Keratinocyte (primary cell): ENCODE results near the gene ZNF143. TPM values are rescaled to one million over a fixed set of nuclear protein-coding genes. Genes with fewer than 3 reads are reported as not detected.

ENCODE experiments used
- DNase-seq: peaks from one replicate; pipeline ENCODE4 v3.0.0-alpha.2; 2011; ENCODE audit warnings: low read depth, missing footprints, low spot score
- FAIRE-seq: peaks from 2 replicates; lab custom pipeline; 2011; peaks lifted over from hg19 to GRCh38; lab: Jason Lieb, UNC
- H2AFZ ChIP-seq: 2 replicates; pipeline ENCODE4 v1.6.0; 2012; ENCODE audit warnings: low read length, control low read depth, inconsistent platforms; ENCODE audit not compliant: control insufficient read depth
- H3K27ac ChIP-seq: 2 replicates; pipeline ENCODE4 v1.5.1; 2011; ENCODE audit warnings: low read length; ENCODE audit not compliant: control insufficient read depth, insufficient read depth
- H3K27me3 ChIP-seq: 3 replicates; pipeline ENCODE4 v1.6.0; 2011; ENCODE audit warnings: low read length; ENCODE audit not compliant: control insufficient read depth, insufficient read depth; ENCODE audit errors: extremely low read depth
- H3K36me3 ChIP-seq, 2 experiments: 2 replicates in 1 of 2; 3 replicates in 1 of 2; pipeline ENCODE4 v1.5.1; 2011; ENCODE audit warnings: low read length in 2 of 2, mild to moderate bottlenecking in 1 of 2; ENCODE audit not compliant: control insufficient read depth in 2 of 2, insufficient read depth in 2 of 2; ENCODE audit errors: extremely low read depth in 1 of 2
- H3K4me1 ChIP-seq: 3 replicates; pipeline ENCODE4 v1.5.1; 2011; ENCODE audit warnings: low read length; ENCODE audit not compliant: control insufficient read depth, insufficient read depth; ENCODE audit errors: extremely low read depth
- H3K4me2 ChIP-seq: 3 replicates; pipeline ENCODE4 v1.6.0; 2011; ENCODE audit warnings: low read depth, low read length; ENCODE audit not compliant: control insufficient read depth, insufficient read depth; ENCODE audit errors: extremely low read depth
- H3K4me3 ChIP-seq, 3 experiments: fragments of 200-600 bp in 1 of 3; sonication (generic) in 1 of 3; 2 replicates in 2 of 3; 3 replicates in 1 of 3; pipeline ENCODE4 v1.5.1; 2011 to 2016; ENCODE audit warnings: low read length in 3 of 3, mild to moderate bottlenecking in 3 of 3, control low read depth in 2 of 3, inconsistent platforms in 1 of 3, low read depth in 1 of 3, mixed read lengths in 1 of 3, mixed run types in 1 of 3, moderate library complexity in 1 of 3; ENCODE audit not compliant: control insufficient read depth in 2 of 3, insufficient read depth in 2 of 3; ENCODE audit errors: extremely low read depth in 1 of 3
- H3K79me2 ChIP-seq: 2 replicates; pipeline ENCODE4 v1.6.0; 2012; ENCODE audit warnings: low read length; ENCODE audit not compliant: control insufficient read depth, insufficient read depth
- H3K9ac ChIP-seq: 3 replicates; pipeline ENCODE4 v1.6.0; 2011; ENCODE audit warnings: low read length; ENCODE audit not compliant: control insufficient read depth, insufficient read depth; ENCODE audit errors: extremely low read depth
- H3K9me1 ChIP-seq: 3 replicates; pipeline ENCODE4 v1.6.0; 2011; ENCODE audit warnings: low read length; ENCODE audit not compliant: control insufficient read depth, insufficient read depth; ENCODE audit errors: extremely low read depth
- H3K9me3 ChIP-seq: 2 replicates; pipeline ENCODE4 v1.5.1; 2012; ENCODE audit warnings: low read depth, low read length; ENCODE audit not compliant: control insufficient read depth
- H4K20me1 ChIP-seq: 3 replicates; pipeline ENCODE4 v1.6.0; 2011; ENCODE audit warnings: low read length; ENCODE audit not compliant: control insufficient read depth, insufficient read depth; ENCODE audit errors: extremely low read depth
- CTCF ChIP-seq, 3 experiments: IDR thresholded peaks in 1 of 3; conservative IDR thresholded peaks in 1 of 3; optimal IDR thresholded peaks in 1 of 3; 2 replicates in 2 of 3; 3 replicates in 1 of 3; pipeline versions ENCODE3 to v1.5.1; 2011; ENCODE audit warnings: low read length in 3 of 3, mild to moderate bottlenecking in 3 of 3, moderate library complexity in 2 of 3, control low read depth in 1 of 3, inconsistent platforms in 1 of 3; ENCODE audit not compliant: insufficient read depth in 2 of 3; ENCODE audit errors: extremely low read depth in 1 of 3
- EZH2 ChIP-seq: IDR thresholded peaks from one replicate; pipeline ENCODE4 v1.6.1; 2012; ENCODE audit warnings: inconsistent platforms, mild to moderate bottlenecking, low read length, moderate library complexity
- dilution Hi-C: fragments of 300-500 bp; cut with MboI; formaldehyde crosslinking; loops from one replicate; pipeline ENCODE4 v1.7.0; 2020; ENCODE audit warnings: low sequenced_read_pairs; ENCODE audit not compliant: extremely low pct_ligation_motif_present
- polyA plus RNA-seq, 5 experiments: library from polyadenylated mRNA; depleted of rRNA in 3 of 5; stranded (reverse) in 3 of 5; stranded (forward) in 1 of 5; unstranded in 1 of 5; fragments of >200 nt; gene quantifications; 1 replicate in 1 of 5; 2 replicates in 3 of 5; 3 replicates in 1 of 5; pipeline versions ENCODE4 v1.2.1 to v1.2.3, GENCODE V29; 2011 to 2012; ENCODE audit warnings: missing spikeins in 2 of 5, low read depth in 1 of 5, low replicate concordance in 1 of 5

Gene ZNF143
- polyA plus RNA-seq, 1 donor (not counting 4 experiments of a cell fraction or from before 2014, with no cell fraction given), result 32.0 TPM

GRCh38 chr11:9533058-9533457 is 72.2 kb downstream of the ZNF143 start:
- no peak for DNase-seq
- H3K4me3 ChIP-seq, result no peak overlapping the region
- no peaks in the 10 kb centered on the region for H3K36me3 ChIP-seq
- peak overlapping the region; percentile 41 for H3K4me2 ChIP-seq
- no peaks in the 10 kb centered on the region for H3K9me3 ChIP-seq
- no peaks in the 10 kb centered on the region for H3K27me3 ChIP-seq
- H3K9ac ChIP-seq, result no peak overlapping the region
- no peak overlapping the region for H2AFZ ChIP-seq
- no peaks in the 10 kb centered on the region for H4K20me1 ChIP-seq
- TF ChIP-seq EZH2 (no peak), CTCF (optimal IDR thresholded peaks at IDR 0.05 in 1 of 3, IDR thresholded peaks at IDR 0.05 in 1 of 3, conservative IDR thresholded peaks at IDR 0.05 in 1 of 3; ENCODE audit: extremely low read depth in 1 of 3, insufficient read depth in 2 of 3, low read length in 3 of 3) (no peak)
- FAIRE-seq, result no peak
- H3K27ac ChIP-seq, result no peak overlapping the region
- H3K79me2 ChIP-seq, result no peaks in the 10 kb centered on the region
- dilution Hi-C loops, result no loop called here
- peaks cover 36% of the 10 kb centered on the region for H3K4me1 ChIP-seq
- H3K9me1 ChIP-seq, result no peaks in the 10 kb centered on the region

DNA sequence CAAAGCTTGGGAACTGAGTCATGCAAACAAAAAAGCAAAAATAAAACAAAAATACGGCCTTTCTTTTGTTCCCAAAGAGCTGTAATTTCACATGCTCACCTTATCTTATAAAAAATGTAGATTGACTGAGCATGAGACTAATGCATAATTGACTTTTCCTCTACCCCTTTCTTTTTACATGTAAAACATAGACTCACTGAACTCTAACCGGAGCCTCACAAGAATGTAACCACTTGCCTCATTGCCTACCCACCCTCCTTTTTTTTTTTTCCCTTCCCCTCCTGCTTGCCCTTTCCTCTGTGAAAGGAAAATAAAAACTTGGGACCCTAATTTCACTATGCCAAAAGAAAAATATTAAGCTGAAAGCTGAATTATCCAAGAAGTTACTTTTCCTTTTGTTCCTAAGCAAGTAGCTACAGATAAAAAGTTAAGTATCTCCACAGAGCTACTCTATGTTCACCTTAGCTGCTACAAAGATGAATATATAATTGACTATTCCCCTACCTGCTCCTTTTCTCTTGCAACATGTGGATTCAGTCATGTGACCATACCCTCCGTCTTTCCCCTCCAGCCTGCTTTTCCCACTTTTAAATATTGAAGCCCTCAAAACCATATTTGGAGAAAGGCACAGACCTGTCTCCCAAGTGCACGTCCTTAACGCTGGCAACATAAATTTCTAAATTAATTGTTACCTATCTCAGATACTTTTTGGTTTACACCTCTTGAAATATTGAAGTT is 73.1 kb downstream of the ZNF143 start:
- dilution Hi-C loops, result no loop called here
- Histone ChIP-seq H3K79me2 (no peaks in the 10 kb centered on the region), H3K9me1 (no peaks in the 10 kb centered on the region), H3K36me3 (no peaks in the 10 kb centered on the region), H4K20me1 (no peaks in the 10 kb centered on the region), H3K4me1 (peaks cover 33% of the 10 kb centered on the region), H2AFZ (no peak overlapping the region), H3K9me3 (no peaks in the 10 kb centered on the region), H3K4me2 (peak overlapping the region; percentile 41), H3K9ac (no peak overlapping the region), H3K27me3 (no peaks in the 10 kb centered on the region), H3K4me3 (no peak overlapping the region), H3K27ac (no peak overlapping the region)
- no peak for DNase-seq
- FAIRE-seq, result no peak
- no peak for TF ChIP-seq EZH2
- TF ChIP-seq CTCF (optimal IDR thresholded peaks at IDR 0.05 in 1 of 3, IDR thresholded peaks at IDR 0.05 in 1 of 3, conservative IDR thresholded peaks at IDR 0.05 in 1 of 3; ENCODE audit: extremely low read depth in 1 of 3, insufficient read depth in 2 of 3, low read length in 3 of 3), result no peak
